Ishikawa (cell line): ENCODE results near the gene EGFLAM.

ENCODE experiments used
- CREB1 ChIP-seq: IDR thresholded peaks from 2 replicates; pipeline ENCODE4 v1.6.1; 2012; ENCODE audit warnings: low read depth
- EP300 ChIP-seq: IDR thresholded peaks from 2 replicates; pipeline ENCODE4 v1.6.1; 2012; ENCODE audit warnings: borderline replicate concordance
- MAX ChIP-seq: IDR thresholded peaks from 2 replicates; pipeline ENCODE4 v1.6.1; 2012
- NFIC ChIP-seq: IDR thresholded peaks from 2 replicates; pipeline ENCODE4 v1.6.1; 2012
- RAD21 ChIP-seq: IDR thresholded peaks from 2 replicates; pipeline ENCODE4 v1.6.1; 2012; ENCODE audit warnings: low read depth
- REST ChIP-seq: IDR thresholded peaks from 2 replicates; pipeline ENCODE4 v1.6.1; 2012; ENCODE audit warnings: low read depth, mild to moderate bottlenecking
- TAF1 ChIP-seq: IDR thresholded peaks from 2 replicates; pipeline ENCODE4 v1.6.1; 2012; ENCODE audit warnings: low read depth, mild to moderate bottlenecking
- ZBTB7A ChIP-seq: IDR thresholded peaks from 2 replicates; pipeline ENCODE4 v1.6.1; 2012; ENCODE audit warnings: low read depth

GRCh38 chr5:38339446-38339845 lies 81.1 kb downstream of the EGFLAM start:
- TF ChIP-seq REST (no peak), MAX (no peak), RAD21 (no peak), EP300 (no peak), TAF1 (no peak), CREB1 (no peak), ZBTB7A (no peak), NFIC (no peak)
